Tibial artery (tissue), 4 donors: Measurements from ENCODE around the gene ADAMTS7.

ENCODE experiments used
- DNase-seq, 2 donors: peaks; one replicate each; pipeline ENCODE4 v3.0.0-alpha.2; 2019
- H3K27ac ChIP-seq, 2 donors: fragments of 200-600 bp; sonication (generic) in 1 of 2; 1 replicate in 1 of 2; 2 replicates in 1 of 2; pipeline ENCODE4 v1.5.1; 2018 to 2019; ENCODE audit warnings: mild to moderate bottlenecking in 1 of 2
- H3K27me3 ChIP-seq, 2 donors: fragments of 200-600 bp; sonication (generic) in 1 of 2; one replicate each; pipeline versions ENCODE4 v1.5.1 to v1.6.0; 2016 to 2019
- H3K36me3 ChIP-seq, 3 donors: fragments of 200-600 bp; sonication (generic) in 2 of 3; one replicate each; pipeline ENCODE4 v1.5.1; 2016 to 2019; ENCODE audit warnings: mild to moderate bottlenecking in 2 of 3
- H3K4me1 ChIP-seq, 4 donors: fragments of 200-600 bp; sonication (generic) in 2 of 4; 1 replicate in 3 of 4; 2 replicates in 1 of 4; pipeline ENCODE4 v1.5.1; 2016 to 2019
- H3K4me3 ChIP-seq, 2 donors: fragments of 200-600 bp; sonication (generic) in 1 of 2; 1 replicate in 1 of 2; 2 replicates in 1 of 2; pipeline ENCODE4 v1.5.1; 2018 to 2019; ENCODE audit warnings: mild to moderate bottlenecking in 2 of 2
- H3K9me3 ChIP-seq, 3 donors: fragments of 200-600 bp; sonication (generic) in 1 of 3; one replicate each; pipeline ENCODE4 v1.5.1; 2016 to 2019
- CTCF ChIP-seq, 2 experiments: fragments of 200-600 bp in 1 of 2; fragments of 450-650 bp in 1 of 2; IDR thresholded peaks; one replicate each; pipeline ENCODE4 v1.5.1; 2017 to 2019; ENCODE audit warnings: antibody characterized with exemption in 2 of 2, mild to moderate bottlenecking in 1 of 2, moderate library complexity in 1 of 2
- intact Hi-C: fragments of 100-400 bp; cut with DNase I; formaldehyde crosslinking; loops from one replicate; pipeline ENCODE4 v1.15.0; 2023; ENCODE audit warnings: low total_unique reads

The ADAMTS7 gene

DNA sequence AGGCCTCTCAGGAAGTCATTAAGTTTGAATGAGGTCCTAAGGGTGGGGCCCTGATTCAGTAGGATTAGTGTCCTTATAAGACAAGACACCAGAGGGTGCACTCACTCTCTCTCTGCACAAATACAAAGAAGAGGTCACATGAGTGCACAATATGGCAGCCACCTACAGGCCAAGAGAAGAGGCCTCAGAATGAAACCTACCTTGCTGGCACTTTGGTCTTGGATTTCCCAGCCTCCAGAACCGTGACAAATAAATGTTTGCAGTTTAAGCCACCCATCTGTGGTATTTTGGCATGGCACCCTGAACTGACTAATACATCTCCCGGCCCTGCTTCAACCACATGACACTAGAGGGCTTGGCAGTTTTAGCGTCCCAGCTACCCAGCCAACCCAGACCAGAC lies 96.4 kb downstream of the ADAMTS7 start:
- Histone ChIP-seq H3K9me3 (no peaks in the 10 kb centered on the region), H3K27ac (no peak overlapping the region), H3K4me1 (no peaks in the 10 kb centered on the region), H3K27me3 (peaks cover 0 to 7% of the 10 kb centered on the region in 2 donors), H3K36me3 (no peaks in the 10 kb centered on the region), H3K4me3 (no peak overlapping the region)
- intact Hi-C loops, result no loop called here
- no peak for TF ChIP-seq CTCF (IDR thresholded peaks at IDR 0.05)
- no peak for DNase-seq

DNA sequence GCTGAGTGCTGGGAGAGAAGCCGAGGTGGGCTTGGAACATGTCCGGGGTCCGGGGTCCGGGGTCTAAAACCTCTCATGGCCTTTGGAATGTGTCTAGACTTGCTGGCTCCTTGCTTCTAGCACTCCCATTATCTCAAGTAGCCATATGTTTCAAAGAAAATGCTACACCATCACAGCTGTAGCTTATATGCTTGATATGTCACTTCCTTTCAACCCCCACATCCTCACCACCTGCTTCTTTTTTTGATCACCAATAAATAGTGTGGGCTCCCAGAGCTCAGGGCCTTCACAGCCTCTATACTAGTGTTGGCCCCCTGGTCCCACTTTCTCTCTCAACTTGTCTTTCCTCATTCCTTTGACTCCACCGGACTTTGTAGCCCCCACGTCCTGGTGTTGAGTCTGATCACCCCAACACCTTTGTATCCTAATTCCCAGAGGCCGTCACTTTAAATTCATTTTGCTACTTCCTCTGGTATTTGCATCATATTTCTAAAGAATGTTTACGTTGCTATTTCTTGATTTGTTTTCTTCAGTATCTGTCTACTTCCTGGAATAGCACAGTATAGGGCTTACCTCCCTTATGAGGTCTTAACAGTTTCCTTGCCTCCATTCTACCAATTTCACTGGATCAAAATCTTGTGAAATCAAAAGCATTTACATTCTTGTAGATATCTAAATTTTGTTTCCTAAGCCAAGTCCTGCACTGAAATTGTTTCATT lies 98.3 kb downstream of the ADAMTS7 start:
- no peak overlapping the region for H3K4me3 ChIP-seq
- H3K4me1 ChIP-seq, result peaks cover 0 to 9% (median 3%) of the 10 kb centered on the region in 4 donors
- TF ChIP-seq CTCF (IDR thresholded peaks at IDR 0.05), result no peak
- DNase-seq, result no peak
- H3K36me3 ChIP-seq, result no peaks in the 10 kb centered on the region
- H3K9me3 ChIP-seq, result no peaks in the 10 kb centered on the region
- H3K27me3 ChIP-seq, result peaks cover 0 to 7% of the 10 kb centered on the region in 2 donors
- intact Hi-C loops, result no loop called here
- H3K27ac ChIP-seq, result no peak overlapping the region

DNA sequence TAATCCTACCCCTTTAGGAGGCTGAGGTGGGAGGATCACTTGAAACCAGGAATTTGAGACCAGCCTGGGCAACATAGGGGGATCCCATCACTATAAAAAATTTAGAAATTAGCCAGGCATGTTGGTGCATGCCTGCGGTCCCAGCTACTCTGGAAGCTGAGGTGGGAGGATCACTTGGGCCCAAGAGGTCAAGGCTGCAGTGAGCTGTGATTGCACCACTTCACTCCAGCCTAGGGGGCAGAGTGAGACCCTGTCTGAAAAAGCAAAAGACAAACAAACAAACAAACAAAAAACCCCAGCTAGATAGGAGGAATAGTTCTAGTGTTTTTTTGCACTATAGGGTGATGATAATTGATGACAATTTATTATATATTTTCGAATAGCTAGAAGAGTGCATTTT lies 99.6 kb downstream of the ADAMTS7 start:
- intact Hi-C loops, result no loop called here
- no peak for TF ChIP-seq CTCF (IDR thresholded peaks at IDR 0.05)
- peaks cover 0 to 9% (median 3%) of the 10 kb centered on the region in 4 donors for H3K4me1 ChIP-seq
- H3K27ac ChIP-seq, result no peak overlapping the region
- no peaks in the 10 kb centered on the region for H3K36me3 ChIP-seq
- no peak for DNase-seq
- H3K27me3 ChIP-seq, result peaks cover 0 to 10% of the 10 kb centered on the region in 2 donors
- H3K4me3 ChIP-seq, result no peak overlapping the region
- no peaks in the 10 kb centered on the region for H3K9me3 ChIP-seq

DNA sequence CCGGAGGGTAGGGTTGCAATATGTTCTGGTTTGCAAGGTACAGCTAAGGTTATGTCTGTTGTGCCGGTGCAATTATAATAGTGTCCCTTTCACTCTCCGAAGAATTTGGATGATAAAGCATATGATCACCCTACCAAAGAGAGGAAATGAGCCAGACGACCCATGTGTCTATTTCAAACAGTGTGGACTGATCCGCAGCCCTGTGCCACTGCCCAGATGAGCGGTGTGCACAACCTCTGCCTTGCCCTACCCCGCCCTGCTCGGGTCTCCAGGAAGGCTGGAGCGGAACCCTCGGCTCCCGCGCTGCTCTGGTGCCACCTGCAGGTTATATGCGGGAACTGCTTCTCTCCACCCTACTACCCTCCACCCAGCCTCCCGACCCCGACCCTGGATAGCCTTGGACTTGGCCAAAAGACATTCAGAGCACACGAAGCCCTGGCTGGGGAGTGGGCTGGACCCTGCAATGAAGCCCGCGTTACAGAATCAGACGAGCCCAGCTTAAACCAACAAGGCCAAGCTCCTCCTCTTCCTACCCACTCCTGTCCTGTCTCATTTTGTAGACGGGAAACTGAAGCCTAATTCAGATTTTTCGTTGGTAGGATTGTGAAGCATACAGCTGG lies 101.9 kb downstream of the ADAMTS7 start:
- H3K4me3 ChIP-seq, result no peak overlapping the region
- intact Hi-C loops, result no loop called here
- peak; percentile 85 to 87 for TF ChIP-seq CTCF (IDR thresholded peaks at IDR 0.05)

More for the DNA sequence above, 101.9 kb downstream of the ADAMTS7 start:
- peaks cover 0 to 9% (median 3%) of the 10 kb centered on the region in 4 donors for H3K4me1 ChIP-seq
- no peaks in the 10 kb centered on the region for H3K9me3 ChIP-seq
- peaks cover 0 to 14% of the 10 kb centered on the region in 2 donors for H3K27me3 ChIP-seq
- H3K27ac ChIP-seq, result no peak overlapping the region
- peak in 1 of 2 donors; percentile 52 for DNase-seq
- H3K36me3 ChIP-seq, result no peaks in the 10 kb centered on the region
